Panc1 (cell line): ENCODE data around the gene PREB. TPM values are rescaled to one million over a fixed set of nuclear protein-coding genes. Genes with fewer than 3 reads are reported as not detected.

Experiments
- ATAC-seq: fragments of 200-7000 bp; cut with Tn5 transposase; 2 replicates; pipeline ENCODE4 v1.9.1; 2020; ENCODE audit warnings: mild to moderate bottlenecking, moderate library complexity
- BruUV-seq: library from RNA; stranded (reverse); fragments of 400-500 nt; replicated peaks from 2 replicates; lab custom pipeline; 2021; lab: Mats Ljungman, UMichigan
- CTCF ChIA-PET: fragments of 300-600 bp; sonication (Branson Sonifier 250); formaldehyde crosslinking; loops from one replicate; lab custom pipeline; 2022; ENCODE audit warnings: antibody characterized with exemption; lab: Charles Lee
- POLR2A ChIA-PET: fragments of 300-600 bp; sonication (Branson Sonifier 250); formaldehyde crosslinking; loops from one replicate; lab custom pipeline; 2022; ENCODE audit warnings: antibody characterized with exemption; lab: Charles Lee
- DNase-seq: peaks from one replicate; pipeline ENCODE4 v3.0.0-alpha.2; 2010; ENCODE audit warnings: low read depth, low spot score
- H3K27ac ChIP-seq: 2 replicates; pipeline ENCODE4 v1.5.1; 2011; ENCODE audit warnings: mild to moderate bottlenecking, low read length, inconsistent platforms
- H3K27me3 ChIP-seq: fragments of 200-500 bp; sonication (Bioruptor generic); 2 replicates; pipeline ENCODE4 v1.6.0; 2014; ENCODE audit warnings: low read length, inconsistent platforms; ENCODE audit not compliant: control insufficient read depth, insufficient read depth
- H3K36me3 ChIP-seq: fragments of 200-500 bp; sonication (Bioruptor generic); 2 replicates; pipeline ENCODE4 v1.5.1; 2014; ENCODE audit warnings: inconsistent platforms, mild to moderate bottlenecking, low read length, moderate library complexity; ENCODE audit not compliant: control insufficient read depth, insufficient read depth
- H3K4me1 ChIP-seq: 2 replicates; pipeline ENCODE4 v1.5.1; 2011; ENCODE audit warnings: inconsistent platforms, mild to moderate bottlenecking, low read length, moderate library complexity; ENCODE audit not compliant: control insufficient read depth, insufficient read depth
- H3K4me3 ChIP-seq, 2 experiments: 2 replicates each; pipeline ENCODE4 v1.5.1; 2011 to 2012; ENCODE audit warnings: low read depth in 2 of 2, low read length in 2 of 2, mild to moderate bottlenecking in 2 of 2, inconsistent platforms in 1 of 2, moderate library complexity in 1 of 2
- H3K9me3 ChIP-seq: fragments of 200-500 bp; sonication (Bioruptor generic); 2 replicates; pipeline ENCODE4 v1.5.1; 2014; ENCODE audit warnings: low read depth, mild to moderate bottlenecking, inconsistent platforms, low read length, moderate library complexity; ENCODE audit not compliant: control insufficient read depth, insufficient read depth
- POLR2AphosphoS5 ChIP-seq: IDR thresholded peaks from 2 replicates; pipeline ENCODE4 v1.6.1; 2012; ENCODE audit warnings: mild to moderate bottlenecking, low read depth, low read length, moderate library complexity
- SIN3A ChIP-seq: IDR thresholded peaks from 2 replicates; pipeline ENCODE4 v1.6.1; 2012; ENCODE audit warnings: low read depth, mild to moderate bottlenecking, low read length, moderate library complexity, borderline replicate concordance; ENCODE audit not compliant: insufficient read depth
- TCF7L2 ChIP-seq: IDR thresholded peaks from 2 replicates; pipeline ENCODE4 v1.6.1; 2011; ENCODE audit warnings: mild to moderate bottlenecking, low read depth, low read length, inconsistent platforms
- in situ Hi-C: cut with HindIII; loops from 2 replicates; pipeline ENCODE4 v1.10.0; 2016; ENCODE audit warnings: low sequenced_read_pairs, low pct_unique_long_range_greater_than_20kb
- intact Hi-C: fragments of 100-400 bp; cut with micrococcal nuclease; formaldehyde crosslinking; loops from one replicate; pipeline ENCODE4 v1.10.0; 2022; ENCODE audit not compliant: unreplicated experiment
- total RNA-seq: library from RNA; stranded (reverse); gene quantifications from one replicate; pipeline ENCODE4 v1.2.1, GENCODE V29; 2021; ENCODE audit not compliant: unreplicated experiment
- TF ChIP-seq, protein P1 (sequence below), 2 experiments: IDR thresholded peaks; 2 replicates each; pipeline ENCODE4 v1.6.1; 2011 to 2012; ENCODE audit warnings: low read depth in 2 of 2, control low read depth in 1 of 2, low read length in 1 of 2, mild to moderate bottlenecking in 1 of 2, moderate library complexity in 1 of 2; ENCODE audit not compliant: insufficient read depth in 1 of 2
- TF ChIP-seq, protein P2 (sequence below): fragments of 450-650 bp; IDR thresholded peaks from 2 replicates; pipeline ENCODE4 v1.5.1; 2017; ENCODE audit warnings: mild to moderate bottlenecking

Gene PREB
- total RNA-seq, 1 experiment from 2014 or later, result 60.9 TPM

DNA sequence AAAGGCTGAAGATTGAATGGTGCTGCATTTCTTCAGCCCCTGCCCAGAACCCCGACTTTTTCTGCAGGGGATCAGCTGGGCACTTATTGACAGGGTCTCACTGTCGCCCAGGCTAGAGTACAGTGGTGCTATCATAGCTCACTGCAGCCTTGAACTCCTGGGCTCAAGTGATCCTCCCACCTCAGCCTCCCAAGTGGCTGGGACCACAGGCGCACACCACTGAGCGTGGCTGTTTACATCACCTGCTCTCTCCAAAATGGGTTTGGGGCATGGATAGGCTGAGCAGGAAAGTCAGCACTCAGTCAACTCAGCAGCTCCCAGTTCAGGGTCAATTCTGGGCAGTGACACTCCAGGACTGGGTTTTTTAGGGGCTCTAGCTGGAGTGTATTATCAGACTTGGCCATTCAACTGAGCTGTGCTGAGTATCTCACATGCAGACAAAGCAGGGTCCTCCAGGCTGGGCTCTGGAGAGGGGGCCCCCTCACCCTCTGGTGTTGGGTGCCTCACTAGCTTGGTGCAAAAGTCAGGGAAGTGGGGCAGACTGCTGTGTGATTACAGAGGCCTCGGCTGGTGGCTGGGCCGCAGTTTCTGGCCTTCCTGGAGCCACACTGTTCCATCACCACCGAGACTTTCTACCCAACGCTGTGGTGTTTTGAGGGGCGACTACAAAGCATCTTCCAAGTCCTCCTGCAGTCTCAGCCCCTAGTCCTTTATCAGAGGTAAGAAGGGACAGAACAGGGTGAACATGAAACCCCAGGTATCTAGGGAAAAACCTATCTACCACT is 6.4 kb downstream of the PREB start:
- Histone ChIP-seq H3K27me3 (no peaks in the 10 kb centered on the region), H3K27ac (no peak overlapping the region), H3K36me3 (peaks cover 2% of the 10 kb centered on the region; the same call in 1 of the 2 replicates), H3K4me1 (no peaks in the 10 kb centered on the region), H3K4me3 (no peak overlapping the region), H3K9me3 (no peaks in the 10 kb centered on the region)
- ChIA-PET CTCF (no interaction called here), POLR2A (interaction anchor here (0.7 kb wide), 1 partner anchor 43 kb away, joined by 4 read pairs; no protein-coding TSS in a partner anchor)
- ATAC-seq (no peak), DNase-seq (no peak)
- in situ Hi-C loops, result no loop called here
- intact Hi-C loops, result no loop called here
- TF ChIP-seq POLR2AphosphoS5, result no peak
- TF ChIP-seq, protein P1, sequence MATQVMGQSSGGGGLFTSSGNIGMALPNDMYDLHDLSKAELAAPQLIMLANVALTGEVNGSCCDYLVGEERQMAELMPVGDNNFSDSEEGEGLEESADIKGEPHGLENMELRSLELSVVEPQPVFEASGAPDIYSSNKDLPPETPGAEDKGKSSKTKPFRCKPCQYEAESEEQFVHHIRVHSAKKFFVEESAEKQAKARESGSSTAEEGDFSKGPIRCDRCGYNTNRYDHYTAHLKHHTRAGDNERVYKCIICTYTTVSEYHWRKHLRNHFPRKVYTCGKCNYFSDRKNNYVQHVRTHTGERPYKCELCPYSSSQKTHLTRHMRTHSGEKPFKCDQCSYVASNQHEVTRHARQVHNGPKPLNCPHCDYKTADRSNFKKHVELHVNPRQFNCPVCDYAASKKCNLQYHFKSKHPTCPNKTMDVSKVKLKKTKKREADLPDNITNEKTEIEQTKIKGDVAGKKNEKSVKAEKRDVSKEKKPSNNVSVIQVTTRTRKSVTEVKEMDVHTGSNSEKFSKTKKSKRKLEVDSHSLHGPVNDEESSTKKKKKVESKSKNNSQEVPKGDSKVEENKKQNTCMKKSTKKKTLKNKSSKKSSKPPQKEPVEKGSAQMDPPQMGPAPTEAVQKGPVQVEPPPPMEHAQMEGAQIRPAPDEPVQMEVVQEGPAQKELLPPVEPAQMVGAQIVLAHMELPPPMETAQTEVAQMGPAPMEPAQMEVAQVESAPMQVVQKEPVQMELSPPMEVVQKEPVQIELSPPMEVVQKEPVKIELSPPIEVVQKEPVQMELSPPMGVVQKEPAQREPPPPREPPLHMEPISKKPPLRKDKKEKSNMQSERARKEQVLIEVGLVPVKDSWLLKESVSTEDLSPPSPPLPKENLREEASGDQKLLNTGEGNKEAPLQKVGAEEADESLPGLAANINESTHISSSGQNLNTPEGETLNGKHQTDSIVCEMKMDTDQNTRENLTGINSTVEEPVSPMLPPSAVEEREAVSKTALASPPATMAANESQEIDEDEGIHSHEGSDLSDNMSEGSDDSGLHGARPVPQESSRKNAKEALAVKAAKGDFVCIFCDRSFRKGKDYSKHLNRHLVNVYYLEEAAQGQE (IDR thresholded peaks at IDR 0.05; ENCODE audit: insufficient read depth in 1 of 2, low read depth in 2 of 2, low read length in 1 of 2), result no peak
- TF ChIP-seq, protein P2, sequence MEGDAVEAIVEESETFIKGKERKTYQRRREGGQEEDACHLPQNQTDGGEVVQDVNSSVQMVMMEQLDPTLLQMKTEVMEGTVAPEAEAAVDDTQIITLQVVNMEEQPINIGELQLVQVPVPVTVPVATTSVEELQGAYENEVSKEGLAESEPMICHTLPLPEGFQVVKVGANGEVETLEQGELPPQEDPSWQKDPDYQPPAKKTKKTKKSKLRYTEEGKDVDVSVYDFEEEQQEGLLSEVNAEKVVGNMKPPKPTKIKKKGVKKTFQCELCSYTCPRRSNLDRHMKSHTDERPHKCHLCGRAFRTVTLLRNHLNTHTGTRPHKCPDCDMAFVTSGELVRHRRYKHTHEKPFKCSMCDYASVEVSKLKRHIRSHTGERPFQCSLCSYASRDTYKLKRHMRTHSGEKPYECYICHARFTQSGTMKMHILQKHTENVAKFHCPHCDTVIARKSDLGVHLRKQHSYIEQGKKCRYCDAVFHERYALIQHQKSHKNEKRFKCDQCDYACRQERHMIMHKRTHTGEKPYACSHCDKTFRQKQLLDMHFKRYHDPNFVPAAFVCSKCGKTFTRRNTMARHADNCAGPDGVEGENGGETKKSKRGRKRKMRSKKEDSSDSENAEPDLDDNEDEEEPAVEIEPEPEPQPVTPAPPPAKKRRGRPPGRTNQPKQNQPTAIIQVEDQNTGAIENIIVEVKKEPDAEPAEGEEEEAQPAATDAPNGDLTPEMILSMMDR, result no peak
- TF ChIP-seq TCF7L2, result no peak
- no peak for TF ChIP-seq SIN3A
- BruUV-seq, result no TSS peak

DNA sequence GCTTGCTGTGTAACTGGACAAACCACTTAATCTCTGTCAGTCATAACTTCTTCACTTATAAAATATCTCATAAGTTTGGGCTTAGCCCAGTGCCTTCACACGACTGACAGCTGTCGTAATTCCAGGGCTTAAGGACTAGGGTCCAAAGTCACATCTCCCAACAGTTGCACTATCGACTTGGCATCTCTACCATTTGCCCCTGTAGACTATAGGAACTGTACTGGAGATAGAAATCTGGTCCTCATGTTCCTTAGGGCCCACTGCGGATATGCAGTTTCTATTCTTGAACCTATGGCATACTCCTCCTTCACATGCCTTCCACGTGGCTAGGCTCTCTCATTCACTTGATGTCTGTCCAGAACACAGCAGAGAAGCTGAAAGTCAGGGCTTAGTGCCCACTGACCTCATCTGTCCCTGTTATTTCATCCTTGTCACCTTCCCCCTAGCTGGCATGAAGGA is 8.2 kb downstream of the PREB start:
- in situ Hi-C loops, result no loop called here
- intact Hi-C loops, result no loop called here
- Histone ChIP-seq H3K9me3 (no peaks in the 10 kb centered on the region), H3K27ac (no peak overlapping the region), H3K27me3 (no peaks in the 10 kb centered on the region; the same call in 1 of the 2 replicates), H3K36me3 (no peaks in the 10 kb centered on the region; the same call in 1 of the 2 replicates), H3K4me1 (no peaks in the 10 kb centered on the region), H3K4me3 (no peak overlapping the region)
- TF ChIP-seq SIN3A (no peak), TCF7L2 (no peak)
- TF ChIP-seq, protein P1 (IDR thresholded peaks at IDR 0.05; ENCODE audit: insufficient read depth in 1 of 2, low read depth in 2 of 2, low read length in 1 of 2), result no peak
- ChIA-PET POLR2A (interaction anchor here (0.6 to 0.7 kb wide), 2 partner anchors 115 to 239 kb away, joined by 4 to 7 read pairs; no protein-coding TSS in a partner anchor), CTCF (interaction anchor here (1.5 kb wide), 1 partner anchor 65 kb away, joined by 7 read pairs; no protein-coding TSS in a partner anchor)
- ATAC-seq (no peak), DNase-seq (no peak)
- no TSS peak for BruUV-seq
